Bronchial epithelial cell (primary cell): ENCODE measurements around the gene ARHGAP35. TPM values are rescaled to one million over a fixed set of nuclear protein-coding genes. Genes with fewer than 3 reads are reported as not detected.

Experiments
- DNase-seq: peaks from one replicate; pipeline ENCODE4 v3.0.0-alpha.2; 2010; ENCODE audit warnings: low read depth
- FAIRE-seq: peaks from 2 replicates; lab custom pipeline; 2011; peaks lifted over from hg19 to GRCh38; lab: Jason Lieb, UNC
- H3K27me3 ChIP-seq: 2 replicates; pipeline ENCODE4 v1.5.1; 2011; ENCODE audit warnings: low read length; ENCODE audit not compliant: control insufficient read depth, insufficient read depth
- H3K36me3 ChIP-seq: 2 replicates; pipeline ENCODE4 v1.5.1; 2011; ENCODE audit warnings: low read length; ENCODE audit not compliant: control insufficient read depth, insufficient read depth
- H3K4me3 ChIP-seq: 2 replicates; pipeline ENCODE4 v1.5.1; 2011; ENCODE audit warnings: mild to moderate bottlenecking, low read depth, low read length, control low read depth
- CTCF ChIP-seq: IDR thresholded peaks from 2 replicates; pipeline ENCODE4 v1.5.1; 2011; ENCODE audit warnings: mild to moderate bottlenecking, moderate library complexity, low read length, control low read depth, inconsistent platforms; ENCODE audit not compliant: insufficient read depth, severe bottlenecking
- total RNA-seq: library from RNA; depleted of rRNA; stranded (reverse); fragments of >200 nt; gene quantifications from 2 replicates; pipeline ENCODE4 v1.2.1, GENCODE V29; 2014

The ARHGAP35 gene
- total RNA-seq, 1 donor from 2014 or later = 24.0 TPM

DNA sequence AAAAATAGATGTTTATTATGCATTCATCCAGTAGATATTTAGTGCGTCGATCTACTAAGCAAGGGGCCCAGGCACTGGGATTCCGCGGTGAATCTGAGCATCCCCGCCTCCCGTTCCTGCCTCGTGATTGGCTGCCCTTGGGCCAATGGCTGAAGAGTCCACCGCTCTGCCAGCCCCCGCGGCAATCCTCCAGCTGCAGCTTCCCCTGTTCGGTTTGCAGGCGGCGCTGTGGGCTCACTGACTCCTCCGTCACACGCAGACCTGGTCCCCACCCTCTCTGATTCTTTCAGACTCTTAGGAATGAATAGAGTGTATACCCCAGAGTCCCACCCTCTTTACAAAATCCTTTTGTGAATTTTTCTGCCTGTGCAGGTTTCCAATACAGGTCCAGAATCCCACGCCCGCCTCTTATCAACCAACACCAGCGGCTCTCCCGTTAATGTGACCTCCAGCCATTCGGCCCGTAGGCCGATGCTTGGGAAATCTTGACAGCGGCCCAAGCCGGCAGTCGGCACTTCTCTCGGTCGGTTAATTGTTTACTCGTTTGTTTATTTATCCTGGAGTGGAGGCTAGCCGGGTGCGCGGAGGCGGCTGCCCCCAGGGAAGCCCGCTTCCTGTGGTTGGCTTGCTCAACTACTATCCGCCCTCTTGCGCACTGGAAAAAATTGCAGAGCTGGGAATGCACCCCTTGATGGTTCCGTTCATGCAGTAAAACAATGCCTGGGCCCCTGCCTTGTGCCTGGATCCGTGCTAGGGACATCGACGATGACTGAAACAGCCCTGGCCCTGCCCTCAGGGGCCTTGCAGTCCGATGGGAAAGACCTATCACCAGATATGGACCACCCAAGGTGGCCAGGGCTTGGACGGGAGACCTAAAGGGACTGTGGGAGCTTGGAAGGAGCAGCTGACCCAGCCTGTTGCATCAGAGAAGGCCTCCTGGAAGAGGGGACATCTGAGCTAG is 4.5 kb upstream of the ARHGAP35 start:
- Histone ChIP-seq H3K27me3 (no peaks in the 10 kb centered on the region), H3K36me3 (no peaks in the 10 kb centered on the region), H3K4me3 (peak overlapping the region; percentile 24)
- FAIRE-seq (no peak), DNase-seq (peak; percentile 85)
- peak; percentile 91 for TF ChIP-seq CTCF

DNA sequence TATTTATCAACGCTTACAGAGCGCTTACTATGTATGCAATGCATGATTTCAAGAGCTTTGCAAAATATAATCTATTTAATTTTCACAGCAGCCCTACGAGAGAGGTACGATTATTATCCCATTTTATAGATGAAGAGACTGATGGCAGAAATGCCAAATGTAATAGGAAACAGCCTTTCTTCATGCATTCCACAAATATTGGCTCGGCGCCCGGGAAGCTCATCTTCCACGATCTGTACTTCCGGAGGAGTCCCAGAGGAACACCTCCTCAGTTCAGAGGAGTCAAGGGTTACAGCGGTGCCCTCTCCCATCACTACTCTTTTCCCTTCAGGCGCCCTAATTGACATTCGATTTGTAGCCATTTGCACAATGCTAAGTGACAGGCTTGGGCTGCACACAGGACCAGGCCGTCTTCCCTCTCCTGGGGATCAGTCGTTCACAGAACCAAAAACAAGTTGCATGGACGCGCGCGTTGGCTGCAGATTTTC is 1.1 kb upstream of the ARHGAP35 start:
- no peaks in the 10 kb centered on the region for H3K36me3 ChIP-seq
- no peak for TF ChIP-seq CTCF
- FAIRE-seq (no peak), DNase-seq (no peak)
- H3K4me3 ChIP-seq = peak overlapping the region; percentile 93
- H3K27me3 ChIP-seq = no peaks in the 10 kb centered on the region

DNA sequence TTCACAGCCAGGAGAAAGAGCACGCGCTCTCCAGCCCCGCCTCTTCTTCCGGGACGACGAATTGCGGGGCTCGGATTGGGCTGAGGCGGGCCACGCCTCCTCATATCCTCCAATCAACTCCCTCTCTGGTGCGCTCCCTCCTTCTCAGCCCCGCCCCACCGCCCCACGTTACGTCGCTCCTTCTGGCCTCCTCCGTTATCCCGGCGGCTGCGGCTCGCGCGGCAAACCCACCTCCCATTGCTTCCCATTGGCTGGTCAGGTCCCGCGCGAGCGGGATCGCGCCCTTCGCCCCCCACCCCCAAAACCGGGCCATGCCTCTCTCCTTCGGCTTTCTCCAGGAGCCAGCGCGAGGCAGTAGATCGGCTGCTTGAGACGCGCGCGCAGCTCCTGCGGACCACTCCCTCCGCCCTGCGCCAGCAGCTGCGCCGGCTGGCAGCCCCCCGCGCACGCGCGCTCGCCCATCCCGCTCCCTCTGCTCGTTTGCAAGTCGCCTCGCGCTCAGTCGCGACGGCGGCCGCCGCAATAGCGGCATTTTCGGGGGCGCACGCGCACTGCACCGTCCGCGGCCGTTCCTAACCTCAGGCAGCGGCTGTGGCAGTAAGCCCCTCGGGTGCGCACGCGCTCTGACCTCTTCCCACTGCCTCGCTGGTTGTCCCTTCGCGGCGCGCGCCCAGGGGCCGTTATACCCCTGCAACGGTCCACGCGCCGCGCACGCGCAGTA is 512 bp upstream of the ARHGAP35 start:
- DNase-seq (peak; percentile 92), FAIRE-seq (no peak)
- Histone ChIP-seq H3K4me3 (peak overlapping the region; percentile 93), H3K27me3 (no peaks in the 10 kb centered on the region), H3K36me3 (no peaks in the 10 kb centered on the region)
- TF ChIP-seq CTCF = no peak

GRCh38 chr19:46861691-46862502 is 1.1 kb downstream of the ARHGAP35 start:
- peaks cover 2% of the 10 kb centered on the region for H3K36me3 ChIP-seq
- no peak for TF ChIP-seq CTCF
- DNase-seq (no peak), FAIRE-seq (no peak)
- H3K4me3 ChIP-seq = peak overlapping the region; percentile 93
- H3K27me3 ChIP-seq = no peaks in the 10 kb centered on the region

DNA sequence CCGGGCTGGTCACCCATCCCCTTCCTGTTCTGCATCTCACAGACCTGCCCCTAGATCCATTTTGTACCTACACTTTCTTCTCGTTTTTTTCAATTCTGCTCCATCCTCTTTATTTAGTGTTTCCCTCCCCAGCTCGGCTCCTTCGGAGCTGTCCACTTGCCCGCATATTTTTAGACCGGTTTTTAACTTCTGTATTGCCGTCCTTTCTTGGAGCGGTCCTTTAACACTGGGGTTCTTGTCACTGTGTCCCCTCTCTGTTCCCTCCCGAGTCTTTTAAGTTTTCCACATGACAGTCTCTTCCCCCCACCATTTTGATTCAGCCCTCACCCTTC is 1.7 kb downstream of the ARHGAP35 start:
- FAIRE-seq (no peak), DNase-seq (no peak)
- Histone ChIP-seq H3K36me3 (peaks cover 2% of the 10 kb centered on the region), H3K27me3 (no peaks in the 10 kb centered on the region), H3K4me3 (peak overlapping the region; percentile 93)
- TF ChIP-seq CTCF = no peak
